SK-MEL-5 (cell line): ENCODE results near the gene ARMC2. TPM values are rescaled to one million over a fixed set of nuclear protein-coding genes. Genes with fewer than 3 reads are reported as not detected.

Source experiments
- DNase-seq: peaks from one replicate; pipeline ENCODE4 v3.0.0-alpha.2; 2016; ENCODE audit warnings: low read depth, low spot score
- in situ Hi-C: cut with HindIII; loops from 2 replicates; pipeline ENCODE4 v1.10.0; 2016; ENCODE audit warnings: low sequenced_read_pairs, high pct_unique_total_duplicates, low pct_unique_long_range_greater_than_20kb
- total RNA-seq: library from RNA; depleted of rRNA; stranded (reverse); fragments of >200 nt; shearing (Covaris generic); gene quantifications from 2 replicates; pipeline ENCODE4 v1.2.3, GENCODE V29; 2014

Gene ARMC2
- total RNA-seq, 1 experiment from 2014 or later, result 2.6 TPM

GRCh38 chr6:108820006-108820405 lies 28.2 kb upstream of the ARMC2 start:
- DNase-seq, result no peak
- in situ Hi-C loops, result no loop called here

GRCh38 chr6:108822401-108822800 lies 25.8 kb upstream of the ARMC2 start:
- in situ Hi-C loops, result no loop called here
- DNase-seq, result no peak

GRCh38 chr6:108825326-108825725 lies 22.9 kb upstream of the ARMC2 start:
- in situ Hi-C loops, result no loop called here
- DNase-seq, result no peak

GRCh38 chr6:108831104-108831503 lies 17.1 kb upstream of the ARMC2 start:
- in situ Hi-C loops, result no loop called here
- DNase-seq, result peak; percentile 30

DNA sequence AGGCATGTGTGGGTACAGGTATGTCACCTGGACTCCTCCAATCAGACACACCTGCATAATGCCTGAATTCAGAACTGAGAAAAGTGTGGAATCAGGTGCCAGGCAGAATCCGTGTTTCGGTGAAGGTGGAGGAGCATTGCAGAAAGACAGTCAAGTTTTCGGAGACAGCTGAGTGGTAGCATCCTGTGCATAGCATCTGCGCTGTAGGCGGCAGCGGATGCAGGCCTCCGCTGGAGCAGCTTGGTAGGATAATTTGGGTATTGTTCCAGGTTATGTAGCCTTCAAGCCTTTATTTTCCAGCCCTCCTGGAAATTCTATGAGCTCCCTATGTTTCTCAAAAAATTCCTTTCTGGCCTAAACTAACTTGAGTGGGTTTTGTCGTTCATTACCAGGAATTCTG lies 15.5 kb upstream of the ARMC2 start:
- no peak for DNase-seq
- in situ Hi-C loops, result no loop called here

DNA sequence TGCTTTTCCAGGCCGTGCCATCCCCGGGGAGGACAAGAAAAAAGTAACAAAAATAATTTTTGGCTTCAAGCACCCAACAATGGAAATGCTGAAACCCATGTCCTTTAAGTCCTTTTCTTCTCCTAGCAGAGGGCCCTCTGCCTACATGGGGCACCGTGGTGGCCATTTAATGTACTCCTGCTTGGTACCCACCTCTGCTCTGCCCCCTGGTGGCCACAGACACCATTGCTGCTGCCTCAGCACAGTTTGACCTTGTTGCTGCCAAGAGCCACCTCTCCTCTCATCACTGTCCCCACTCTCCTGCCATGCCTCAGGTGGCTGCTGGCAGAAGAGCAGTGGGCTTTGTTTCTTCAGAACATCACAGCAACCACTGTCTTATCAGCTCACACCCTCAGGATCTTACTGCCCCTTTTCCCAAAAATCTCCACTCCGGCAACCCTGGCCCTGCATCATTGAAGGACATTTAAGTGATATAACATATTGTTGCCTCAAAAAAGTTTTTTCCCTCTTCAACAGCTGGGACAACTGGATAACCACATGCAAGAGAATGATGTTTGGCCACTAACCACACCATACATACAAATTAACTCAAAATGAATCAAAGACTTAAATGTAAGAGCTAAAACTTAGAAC lies 12.9 kb upstream of the ARMC2 start:
- peak; percentile 76 for DNase-seq
- in situ Hi-C loops, result no loop called here

DNA sequence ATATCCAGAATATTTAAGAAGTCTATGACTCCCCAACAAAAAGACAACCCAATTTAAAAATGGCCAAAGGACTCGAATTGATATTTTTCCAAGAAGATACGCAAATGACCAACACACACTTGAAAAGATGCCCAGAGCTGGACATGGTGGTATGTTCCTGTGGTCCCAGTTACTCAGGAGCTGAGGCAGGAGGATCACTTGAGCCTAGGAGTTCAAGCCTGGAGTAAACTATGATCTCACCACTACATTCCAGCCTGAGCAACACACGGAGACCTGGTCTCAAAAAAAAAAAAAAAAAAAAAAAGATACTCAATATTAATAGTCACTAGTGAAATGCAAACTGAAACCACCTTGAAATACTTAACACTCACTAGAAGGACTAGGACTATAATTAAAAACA lies 12.2 kb upstream of the ARMC2 start:
- in situ Hi-C loops, result no loop called here
- no peak for DNase-seq

- in situ Hi-C loops, result no loop called here
- no peak for DNase-seq
Measured at GRCh38 chr6:108837236-108837971, 10.8 kb upstream of the ARMC2 start.

- in situ Hi-C loops, result no loop called here
- DNase-seq, result peak; percentile 21
Measured at GRCh38 chr6:108838101-108838717, 10.0 kb upstream of the ARMC2 start.

GRCh38 chr6:108839083-108839642 lies 9.1 kb upstream of the ARMC2 start:
- in situ Hi-C loops, result no loop called here
- DNase-seq, result no peak

DNA sequence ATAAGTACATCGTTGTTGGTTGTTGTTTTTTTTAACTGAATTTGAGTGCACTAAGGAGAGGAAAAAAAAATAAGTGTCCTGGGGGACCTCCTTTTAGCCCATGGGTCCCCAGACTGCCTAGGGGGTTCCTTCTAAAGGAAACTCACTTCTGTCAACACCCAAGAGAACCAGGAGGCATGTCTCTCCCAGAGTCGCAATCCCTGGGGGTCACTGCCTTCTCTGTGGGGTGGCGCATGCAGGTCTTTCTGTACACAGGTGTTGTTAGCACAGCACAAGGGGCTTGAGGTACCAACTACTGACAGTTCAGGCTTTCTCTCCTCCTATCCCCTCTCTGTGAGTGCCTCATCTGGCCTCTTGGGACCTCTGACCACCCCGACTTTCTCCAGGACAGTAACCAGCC lies 7.3 kb upstream of the ARMC2 start:
- no peak for DNase-seq
- in situ Hi-C loops, result no loop called here

GRCh38 chr6:108841377-108841855 lies 6.8 kb upstream of the ARMC2 start:
- DNase-seq, result no peak
- in situ Hi-C loops, result no loop called here

DNA sequence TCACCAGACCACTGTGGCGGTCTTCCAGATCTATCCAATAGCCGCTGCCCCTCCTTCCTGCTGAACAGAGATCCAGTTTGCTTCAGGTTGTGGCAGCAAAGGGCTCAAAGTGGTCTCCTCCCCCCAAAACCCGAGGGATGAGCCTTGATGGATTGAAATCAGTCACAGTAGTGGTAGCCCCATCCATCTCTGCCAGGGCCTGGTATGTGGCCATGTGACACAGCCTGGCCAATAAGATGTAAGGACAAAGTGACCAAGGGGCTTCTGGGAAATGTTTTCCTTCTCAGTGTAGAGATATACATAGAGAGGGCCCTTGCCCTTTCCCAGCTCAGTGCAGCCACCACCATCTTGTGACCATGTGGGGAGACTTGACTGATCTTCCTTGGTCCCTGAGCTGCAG lies 4.1 kb upstream of the ARMC2 start:
- DNase-seq, result no peak
- in situ Hi-C loops, result no loop called here

DNA sequence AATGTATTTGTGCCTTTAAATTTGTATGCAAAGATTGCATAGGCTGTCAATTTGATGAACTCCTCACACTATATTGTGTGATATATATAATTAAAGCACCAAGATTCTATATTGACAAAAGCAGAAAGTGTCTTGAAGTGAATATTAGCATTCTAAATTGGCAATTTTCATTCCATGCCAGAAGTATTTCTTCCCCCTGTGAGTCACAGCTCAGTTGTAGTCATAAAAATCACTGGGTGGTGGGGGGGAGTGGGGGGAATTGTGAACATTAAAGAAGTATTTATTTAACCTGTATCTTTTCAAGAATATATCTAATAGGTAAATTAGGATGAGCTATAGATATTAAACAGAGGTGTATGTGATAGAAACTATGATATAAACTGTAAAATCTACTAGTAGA lies 3.1 kb upstream of the ARMC2 start:
- in situ Hi-C loops, result no loop called here
- no peak for DNase-seq

- DNase-seq, result no peak
- in situ Hi-C loops, result no loop called here
Measured at GRCh38 chr6:108846101-108846500, 2.1 kb upstream of the ARMC2 start.

- in situ Hi-C loops, result no loop called here
- no peak for DNase-seq
Measured at GRCh38 chr6:108846628-108847027, 1.6 kb upstream of the ARMC2 start.

DNA sequence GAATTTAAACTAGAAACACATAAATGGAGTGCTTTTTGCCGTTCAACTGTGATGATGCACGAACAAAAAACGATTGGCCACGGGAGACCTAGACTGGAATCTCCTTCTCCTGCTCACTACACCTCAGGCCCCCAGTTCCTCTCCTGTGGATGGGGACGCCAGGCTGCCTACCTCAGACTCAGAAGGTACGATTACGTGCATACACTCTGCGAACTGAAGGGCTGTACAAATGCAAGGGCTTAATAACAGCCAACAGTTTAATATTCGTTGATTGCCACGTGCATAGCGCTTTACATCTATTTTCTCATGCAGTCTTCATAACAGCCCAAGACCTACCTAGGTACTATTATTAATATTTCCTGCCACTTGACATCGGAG lies 495 bp upstream of the ARMC2 start:
- in situ Hi-C loops, result no loop called here
- DNase-seq, result no peak

GRCh38 chr6:108850669-108851465 lies 2.6 kb downstream of the ARMC2 start:
- in situ Hi-C loops, result no loop called here
- DNase-seq, result peak; percentile 78
